NCI-H460 (cell line): ENCODE measurements around the gene ZNF69. TPM values are rescaled to one million over a fixed set of nuclear protein-coding genes. Genes with fewer than 3 reads are reported as not detected.
"Not testable (repeated sequence)": the region's sequence is repeated elsewhere in the genome, so short reads cannot be mapped to it uniquely, and the experiment has no call there.

ENCODE experiments used
- DNase-seq: peaks from one replicate; pipeline ENCODE4 v3.0.0-alpha.2; 2016; ENCODE audit warnings: low read depth; ENCODE audit errors: extremely low read depth
- total RNA-seq: library from RNA; depleted of rRNA; stranded (reverse); fragments of >200 nt; shearing (Covaris generic); gene quantifications from 2 replicates; pipeline ENCODE4 v1.2.3, GENCODE V29; 2014

ZNF69 gene
- total RNA-seq, 1 experiment from 2014 or later = not detected

GRCh38 chr19:11890634-11891033 is 3.1 kb downstream of the ZNF69 start:
- no peak for DNase-seq

GRCh38 chr19:11894851-11895250 is 7.3 kb downstream of the ZNF69 start:
- no peak for DNase-seq

- DNase-seq = no peak
These were observed 14.6 kb downstream of the ZNF69 start for GRCh38 chr19:11902228-11902627.

GRCh38 chr19:11905928-11906327 is 18.3 kb downstream of the ZNF69 start:
- DNase-seq = no peak

- DNase-seq = not testable (repeated sequence)
These were observed 24.4 kb downstream of the ZNF69 start for GRCh38 chr19:11911937-11912336.

- DNase-seq = not testable (repeated sequence)
These were observed 27.0 kb downstream of the ZNF69 start for GRCh38 chr19:11914417-11915051.

- no peak for DNase-seq
These were observed 34.4 kb downstream of the ZNF69 start for GRCh38 chr19:11921852-11922495.

- DNase-seq = no peak
These were observed 37.5 kb downstream of the ZNF69 start, which contains the start of gene ZNF700 for GRCh38 chr19:11924886-11925650. ZNF700 (plus strand) TSS chr19:11925107; CDS start chr19:11925211, 104 bp downstream.

GRCh38 chr19:11925651-11926187 is 38.1 kb downstream of the ZNF69 start:
- not testable (repeated sequence) for DNase-seq

GRCh38 chr19:11927227-11927626 is 39.6 kb downstream of the ZNF69 start:
- DNase-seq = no peak

GRCh38 chr19:11931051-11931450 is 43.5 kb downstream of the ZNF69 start:
- no peak for DNase-seq

GRCh38 chr19:11931513-11931912 is 43.9 kb downstream of the ZNF69 start:
- DNase-seq = no peak

GRCh38 chr19:11935829-11936228 is 48.2 kb downstream of the ZNF69 start:
- DNase-seq = not testable (repeated sequence)

- DNase-seq = not testable (repeated sequence)
These were observed 50.8 kb downstream of the ZNF69 start for GRCh38 chr19:11938383-11938782.

- DNase-seq = not testable (repeated sequence)
These were observed 53.8 kb downstream of the ZNF69 start for GRCh38 chr19:11941361-11941887.

- DNase-seq = no peak
These were observed 54.6 kb downstream of the ZNF69 start for GRCh38 chr19:11942008-11942842.

- no peak for DNase-seq
These were observed 55.2 kb downstream of the ZNF69 start for GRCh38 chr19:11942843-11943108.

GRCh38 chr19:11944656-11945055 is 57.1 kb downstream of the ZNF69 start:
- no peak for DNase-seq

- DNase-seq = no peak
These were observed 61.1 kb downstream of the ZNF69 start for GRCh38 chr19:11948646-11949045.

GRCh38 chr19:11949201-11949600 is 61.6 kb downstream of the ZNF69 start:
- DNase-seq = no peak
